Measurements from ENCODE around the gene ECI2.

GRCh38 chr6:4074478-4075235 lies 60.7 kb downstream of the ECI2 start:
- TF ChIP-seq, protein P1, sequence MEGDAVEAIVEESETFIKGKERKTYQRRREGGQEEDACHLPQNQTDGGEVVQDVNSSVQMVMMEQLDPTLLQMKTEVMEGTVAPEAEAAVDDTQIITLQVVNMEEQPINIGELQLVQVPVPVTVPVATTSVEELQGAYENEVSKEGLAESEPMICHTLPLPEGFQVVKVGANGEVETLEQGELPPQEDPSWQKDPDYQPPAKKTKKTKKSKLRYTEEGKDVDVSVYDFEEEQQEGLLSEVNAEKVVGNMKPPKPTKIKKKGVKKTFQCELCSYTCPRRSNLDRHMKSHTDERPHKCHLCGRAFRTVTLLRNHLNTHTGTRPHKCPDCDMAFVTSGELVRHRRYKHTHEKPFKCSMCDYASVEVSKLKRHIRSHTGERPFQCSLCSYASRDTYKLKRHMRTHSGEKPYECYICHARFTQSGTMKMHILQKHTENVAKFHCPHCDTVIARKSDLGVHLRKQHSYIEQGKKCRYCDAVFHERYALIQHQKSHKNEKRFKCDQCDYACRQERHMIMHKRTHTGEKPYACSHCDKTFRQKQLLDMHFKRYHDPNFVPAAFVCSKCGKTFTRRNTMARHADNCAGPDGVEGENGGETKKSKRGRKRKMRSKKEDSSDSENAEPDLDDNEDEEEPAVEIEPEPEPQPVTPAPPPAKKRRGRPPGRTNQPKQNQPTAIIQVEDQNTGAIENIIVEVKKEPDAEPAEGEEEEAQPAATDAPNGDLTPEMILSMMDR (IDR thresholded peaks at IDR 0.05; ENCODE audit: extremely low read depth in 1 of 2, insufficient read depth in 1 of 2, low read depth in 1 of 2, low read length in 2 of 2), result no peak
- no peak for TF ChIP-seq EZH2 (IDR thresholded peaks at IDR 0.05; ENCODE audit: borderline replicate concordance, low read depth, low read length, severe bottlenecking)
- TF ChIP-seq POLR2A (IDR thresholded peaks at IDR 0.05; ENCODE audit: low read depth, low read length), result no peak
- TF ChIP-seq MAX (IDR thresholded peaks at IDR 0.05; ENCODE audit: insufficient read depth, insufficient read length), result no peak
- no peak for TF ChIP-seq POLR2AphosphoS5 (IDR thresholded peaks at IDR 0.05; ENCODE audit: insufficient read depth, low read depth, low read length)
